ENCODE data around the gene DNAH10.
A peak's percentile ranks its signal among the peaks of the same experiment; 100 is the strongest.
"Not testable (repeated sequence)": the region's sequence is repeated elsewhere in the genome, so short reads cannot be mapped to it uniquely, and the experiment has no call there.

DNAH10 gene

DNA sequence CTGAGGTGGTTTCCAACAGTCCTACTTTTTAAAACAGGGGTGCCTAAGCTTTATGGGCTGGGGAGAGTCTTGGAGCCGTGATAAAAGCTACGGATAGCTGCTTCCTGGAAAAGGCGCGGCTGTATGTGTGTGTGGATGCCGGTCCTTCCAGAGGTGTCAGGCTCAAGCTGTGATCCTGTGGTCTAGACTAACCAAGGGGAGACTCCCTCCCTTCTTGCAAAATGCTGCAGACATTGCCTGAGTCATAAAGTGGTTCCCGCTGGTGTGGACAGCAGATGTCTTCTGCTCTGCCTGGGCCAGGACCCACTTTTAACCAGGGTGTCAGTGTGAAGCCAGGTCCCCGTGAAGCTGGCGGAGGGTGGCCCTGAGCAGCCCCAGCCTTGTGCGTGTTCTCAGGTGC is 172.7 kb downstream of the DNAH10 start:
- no peak for DNase-seq (ENCODE audit: low read depth)

DNA sequence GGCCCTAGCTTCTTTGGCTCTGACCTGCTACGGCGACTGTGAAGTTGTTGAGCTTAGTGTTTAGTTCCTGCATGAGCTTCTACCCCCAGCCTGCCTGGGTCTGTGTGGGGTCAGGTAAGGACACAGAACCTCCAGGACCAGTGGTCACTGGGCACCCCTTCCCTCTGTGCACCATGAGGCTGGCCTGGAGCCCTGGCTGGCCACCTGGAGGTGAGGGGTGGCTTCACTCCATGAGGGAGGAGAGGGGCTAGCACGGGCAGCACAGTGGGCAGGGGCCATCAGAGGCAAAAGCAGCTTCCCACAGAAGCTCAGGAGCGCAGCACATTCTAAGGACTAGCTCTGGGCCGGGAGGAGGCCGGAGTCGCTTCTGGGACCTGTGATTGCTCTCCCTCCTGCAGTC is 173.9 kb downstream of the DNAH10 start:
- no peak for DNase-seq (ENCODE audit: low read depth)

DNA sequence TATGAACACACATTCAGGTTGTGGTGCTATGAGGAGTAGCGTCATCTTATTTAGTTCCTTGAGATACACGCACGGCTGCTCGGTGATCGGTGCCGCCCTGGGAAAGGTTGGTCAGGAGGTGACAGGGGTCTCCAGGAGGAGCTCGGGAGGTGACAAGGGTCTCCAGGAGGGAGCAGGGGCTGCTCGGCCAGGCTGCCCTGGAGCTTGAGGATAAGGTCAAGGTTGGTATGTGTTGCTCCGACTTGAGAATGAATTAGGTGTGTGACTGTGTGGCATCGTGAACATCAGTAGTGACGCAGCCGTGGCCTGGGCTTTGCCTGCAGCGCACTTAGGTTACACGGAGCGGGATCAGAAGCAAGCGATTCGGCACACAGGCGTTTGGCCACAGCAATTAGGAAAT is 174.4 kb downstream of the DNAH10 start:
- no peak for DNase-seq (ENCODE audit: low read depth)

DNA sequence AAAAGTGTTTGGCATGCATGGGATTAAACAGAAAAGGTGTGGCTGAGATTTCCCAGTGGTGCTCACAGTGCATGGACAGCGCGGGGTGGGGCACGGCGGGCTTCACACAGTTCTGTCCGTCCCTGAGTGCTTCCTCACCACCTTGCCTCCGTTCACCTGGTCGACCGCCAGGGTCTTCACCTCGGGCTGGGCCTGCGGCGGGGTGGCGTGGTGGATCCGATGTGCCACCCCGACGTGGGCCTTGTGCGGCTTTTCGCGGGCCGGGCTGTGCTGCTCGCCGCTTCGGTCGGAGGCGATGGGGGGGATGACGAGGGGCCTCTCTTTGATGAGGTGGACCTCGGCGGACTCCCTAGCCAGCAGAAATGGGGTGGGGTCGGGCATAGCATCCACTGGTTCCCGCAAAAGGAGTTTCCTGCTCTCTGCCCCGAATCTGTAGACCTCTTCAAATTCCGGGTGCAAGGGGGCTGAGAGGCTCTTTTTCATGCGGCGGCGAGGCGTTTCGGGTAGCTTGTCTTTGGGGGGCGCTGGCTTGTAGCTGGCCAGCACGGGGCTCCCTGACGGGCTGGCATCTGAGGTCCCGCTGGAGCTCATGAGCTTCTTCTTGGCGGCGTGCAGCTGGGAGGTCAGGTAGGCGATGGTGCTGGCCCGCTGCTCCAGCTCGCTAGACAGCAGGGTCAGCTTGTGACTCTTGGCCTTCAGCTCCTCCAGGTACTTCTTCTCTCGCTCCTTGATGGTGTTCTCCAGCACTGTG is 175.0 kb downstream of the DNAH10 start:
- DNase-seq (ENCODE audit: low read depth) = no peak

DNA sequence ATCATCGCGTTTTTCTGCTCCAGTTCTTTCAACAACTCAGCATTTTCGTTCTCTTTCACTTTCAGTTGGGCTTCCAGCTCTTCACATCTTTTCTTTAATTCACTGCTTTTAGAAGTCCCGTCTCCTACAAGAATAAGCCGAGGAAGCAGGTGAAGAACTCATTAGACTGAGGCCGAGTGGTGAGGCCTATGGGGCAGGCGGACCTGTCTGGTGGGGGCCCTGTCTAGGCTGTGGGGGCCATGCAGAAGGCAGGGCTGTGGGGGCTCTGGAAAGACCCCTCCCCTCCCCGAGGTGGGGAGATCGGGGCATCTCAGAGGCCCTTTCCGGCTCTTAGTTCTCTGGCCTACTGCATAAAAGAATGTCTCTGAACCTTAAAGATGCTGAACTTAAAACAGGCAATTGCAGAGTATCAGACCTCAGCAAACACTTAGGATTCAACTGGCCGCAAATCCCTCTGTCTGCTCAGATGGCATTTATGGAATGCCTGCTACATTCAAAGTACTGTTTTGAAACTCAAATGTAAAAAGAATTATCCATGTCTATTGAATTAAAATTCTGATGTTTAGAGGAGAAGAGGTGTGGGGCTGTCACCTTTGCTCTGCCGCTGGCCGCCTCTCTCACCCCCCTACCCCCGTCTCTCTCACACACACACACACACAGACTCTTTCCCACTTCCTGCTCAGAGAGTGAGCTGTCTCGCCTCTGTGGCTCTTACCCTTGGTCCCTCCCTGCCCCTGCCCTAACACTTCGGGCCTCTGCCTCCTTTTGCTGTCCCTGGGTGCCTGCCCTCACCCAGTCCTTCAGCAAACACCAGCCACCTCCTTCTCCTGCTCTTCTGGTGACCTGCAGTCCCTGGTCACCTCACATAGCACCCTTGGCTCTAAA is 175.8 kb downstream of the DNAH10 start:
- DNase-seq (ENCODE audit: low read depth) = no peak

DNA sequence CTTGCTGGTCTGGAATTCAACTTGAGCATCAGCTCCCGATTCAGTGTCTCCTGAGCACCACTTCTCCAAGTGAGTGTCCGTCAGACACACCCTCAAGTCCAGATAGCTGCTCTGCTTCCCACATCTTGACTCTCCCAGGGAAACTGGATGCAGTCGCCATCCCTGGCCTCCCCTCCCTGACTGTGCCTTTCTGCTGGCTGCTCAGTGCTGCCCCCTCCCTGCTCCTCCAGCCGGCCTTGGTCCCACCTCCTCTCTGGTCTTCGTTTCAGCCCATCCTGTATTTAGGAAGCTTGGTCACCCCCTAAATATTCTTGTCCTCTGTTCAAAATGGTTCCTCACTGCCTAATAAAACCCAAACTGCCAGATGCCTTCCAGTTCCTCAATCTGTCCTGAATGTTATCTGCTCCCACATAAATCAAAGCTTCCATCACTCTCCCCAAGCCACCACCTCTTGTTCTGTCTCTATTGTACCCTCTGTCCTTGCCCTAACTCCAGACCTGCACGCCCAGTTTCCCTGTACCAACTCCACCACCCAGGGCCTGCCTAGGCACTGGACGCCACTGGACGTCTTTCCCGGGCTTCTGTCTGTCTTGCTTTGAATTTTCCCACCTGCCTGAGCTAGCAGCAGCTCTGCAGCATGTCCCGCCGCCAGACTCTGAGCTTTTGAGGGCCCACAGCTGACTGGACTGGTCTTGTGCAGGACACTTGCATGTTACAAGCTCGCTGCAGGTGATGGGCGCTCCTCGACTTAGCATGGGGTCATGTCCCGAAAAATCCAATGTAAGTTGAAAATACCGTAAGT is 176.8 kb downstream of the DNAH10 start:
- DNase-seq (ENCODE audit: low read depth) = no peak

DNA sequence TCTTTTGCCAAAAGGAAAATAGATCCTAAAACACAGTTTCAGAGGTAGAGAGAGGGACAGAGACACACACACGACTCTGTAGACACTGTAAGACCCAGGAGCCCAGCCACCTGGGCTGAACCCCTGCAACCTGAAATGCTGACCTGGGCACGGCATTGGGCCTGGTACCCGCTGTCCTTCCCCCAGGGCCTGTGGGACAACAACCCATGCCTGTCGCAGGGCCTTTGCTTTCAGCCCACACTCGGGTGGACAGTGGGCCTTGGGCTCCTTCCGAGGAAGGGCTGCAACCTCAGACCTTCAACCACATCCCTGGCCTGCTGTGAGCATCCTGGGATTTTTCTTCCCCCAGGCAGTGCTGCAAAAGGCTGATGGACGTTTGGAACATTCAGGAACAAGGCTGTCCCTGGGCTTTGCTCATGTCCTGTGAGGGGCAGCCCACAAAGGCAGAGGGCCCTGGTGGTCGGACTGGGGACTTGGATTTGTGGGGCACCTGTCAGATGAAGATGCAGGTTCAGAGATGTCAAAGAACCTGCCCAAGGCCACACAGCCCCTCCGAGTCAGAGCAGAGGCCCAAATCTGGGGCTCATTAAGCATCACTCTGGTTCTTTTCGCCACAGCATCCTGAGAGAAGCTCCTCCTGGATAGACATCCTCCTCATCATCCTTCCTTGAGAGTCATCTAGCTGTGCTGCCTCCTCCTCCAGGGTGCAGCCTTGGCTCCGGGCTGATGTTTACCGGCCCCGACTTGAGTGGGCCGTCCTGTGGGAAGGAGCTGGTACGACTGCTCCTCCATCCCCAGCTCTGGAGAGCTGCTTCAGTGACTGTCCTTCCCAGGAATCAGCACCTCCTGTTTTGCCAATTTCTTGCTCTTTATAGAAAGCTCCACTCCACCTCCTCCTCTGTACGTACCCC is 177.9 kb downstream of the DNAH10 start:
- DNase-seq (ENCODE audit: low read depth) = no peak

DNA sequence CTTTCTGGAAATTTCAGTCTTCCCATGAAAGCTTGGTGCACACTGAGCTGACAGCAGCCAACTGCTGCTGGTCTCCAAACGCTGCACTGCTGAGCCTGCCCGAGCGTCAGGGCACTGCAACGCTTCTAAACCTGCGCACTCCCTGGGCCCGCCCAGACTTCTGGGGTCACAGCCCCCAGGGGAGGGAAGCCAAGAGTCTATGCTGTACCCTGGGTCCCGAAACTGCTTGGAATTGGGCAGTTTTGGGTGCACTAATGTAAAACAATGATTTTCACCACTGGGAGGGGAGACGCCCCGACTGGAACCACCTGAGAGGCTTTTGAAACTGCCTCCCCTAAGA is 178.5 kb downstream of the DNAH10 start:
- DNase-seq (ENCODE audit: low read depth) = no peak

DNA sequence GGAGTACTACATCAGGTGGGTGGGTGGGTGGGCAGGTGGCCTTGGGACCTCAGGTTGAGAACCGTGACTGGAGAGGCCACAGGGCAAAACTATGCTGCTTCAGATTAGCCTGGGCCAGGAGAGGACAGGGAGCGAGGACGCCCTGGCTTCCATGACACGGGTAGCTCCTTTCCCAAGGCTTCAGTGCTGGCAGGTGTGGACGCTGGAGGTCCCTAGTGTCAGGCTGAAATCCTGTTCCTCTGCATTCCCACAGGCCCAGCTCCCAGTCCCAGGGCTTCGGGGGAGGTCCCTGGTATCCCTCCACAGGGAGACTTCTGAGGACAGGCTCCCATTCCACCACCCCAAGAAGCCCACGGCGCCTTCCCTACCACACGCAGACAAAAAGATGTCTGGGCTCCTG is 178.9 kb downstream of the DNAH10 start:
- no peak for DNase-seq (ENCODE audit: low read depth)

DNA sequence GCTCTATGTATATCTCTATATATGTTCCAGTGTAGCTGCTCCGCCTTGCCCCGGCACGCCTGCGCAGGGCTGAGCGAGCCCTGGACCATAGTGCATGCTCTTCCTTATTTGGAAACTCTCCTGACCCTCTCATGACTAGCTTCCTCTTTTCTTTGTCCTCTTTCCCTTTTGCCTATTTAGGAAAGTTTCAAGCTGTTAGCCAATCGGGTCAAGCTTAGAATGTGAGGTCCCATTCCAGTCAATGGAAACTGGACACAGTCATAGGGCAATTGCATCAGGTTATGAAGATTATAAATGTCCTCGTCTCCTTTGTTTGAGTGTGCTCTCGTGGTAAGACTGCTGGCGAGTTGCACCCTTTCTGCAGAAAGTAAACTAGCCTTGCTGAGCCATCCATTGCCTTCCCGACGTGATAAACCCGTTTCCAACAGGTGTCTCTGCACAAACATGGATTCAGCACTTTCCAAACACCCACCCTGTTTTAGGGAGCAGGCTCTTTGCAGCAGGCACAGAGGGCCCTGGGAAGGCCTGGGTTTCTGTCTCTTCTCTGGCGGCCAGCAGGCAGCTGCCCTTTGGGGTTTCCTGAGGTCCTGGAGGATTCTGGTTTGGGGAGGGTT is 179.6 kb downstream of the DNAH10 start:
- no peak for DNase-seq (ENCODE audit: low read depth)

DNA sequence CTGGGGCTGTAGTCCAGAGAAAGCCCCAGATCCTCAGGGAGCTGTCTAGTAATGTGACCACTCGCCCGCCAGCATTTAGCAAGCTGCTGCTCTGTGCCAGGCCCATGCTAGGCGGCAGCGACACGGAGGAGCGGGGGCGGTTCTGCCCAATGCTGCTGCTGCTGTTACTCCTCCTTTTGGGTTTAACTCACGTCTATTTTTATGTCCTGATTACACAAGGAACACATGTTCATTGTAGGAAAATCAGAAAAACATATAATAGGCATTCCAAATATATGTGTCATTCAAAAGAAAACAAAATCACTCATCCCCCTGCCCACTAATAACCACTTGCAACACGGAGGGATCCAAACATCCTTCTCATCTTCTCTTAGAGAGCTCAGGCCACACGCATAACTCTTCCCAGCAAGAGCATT is 180.1 kb downstream of the DNAH10 start:
- DNase-seq (ENCODE audit: low read depth) = peak; percentile 76

DNA sequence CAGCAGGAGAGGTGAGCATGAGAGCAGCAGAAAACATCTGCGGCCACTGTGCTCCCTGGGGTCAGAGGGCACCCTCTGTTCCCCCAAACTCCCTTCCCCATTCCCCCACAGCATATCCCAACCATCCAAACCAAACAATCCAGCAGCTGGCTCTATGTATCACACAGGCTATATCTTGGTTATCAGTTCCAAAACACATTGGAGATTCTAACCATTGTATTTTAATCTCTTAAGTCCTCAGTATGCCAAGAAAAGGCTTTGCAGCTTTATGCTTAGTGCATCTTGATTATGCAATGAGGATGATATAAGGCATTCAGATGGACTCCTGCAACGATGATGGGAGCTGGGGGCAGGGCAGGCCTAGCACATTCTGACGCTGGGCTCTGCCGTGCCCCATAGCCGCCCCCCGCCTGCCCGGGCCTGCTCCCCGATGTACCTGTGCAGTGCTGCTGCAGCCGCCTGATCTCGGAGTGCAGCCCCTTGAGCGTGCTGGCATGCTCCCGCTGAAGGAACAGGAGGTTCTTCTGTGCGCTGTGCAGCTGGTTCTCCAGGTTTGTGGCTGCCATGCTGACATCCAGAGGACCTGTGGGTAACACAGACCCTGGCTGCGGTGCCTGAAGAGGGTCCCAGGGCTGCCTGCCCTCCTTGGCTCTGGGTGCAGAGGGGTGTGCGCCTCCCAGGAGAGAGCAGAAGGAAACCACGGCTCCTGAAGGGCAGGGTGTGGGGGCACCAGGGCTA is 181.0 kb downstream of the DNAH10 start:
- DNase-seq (ENCODE audit: low read depth) = no peak

DNA sequence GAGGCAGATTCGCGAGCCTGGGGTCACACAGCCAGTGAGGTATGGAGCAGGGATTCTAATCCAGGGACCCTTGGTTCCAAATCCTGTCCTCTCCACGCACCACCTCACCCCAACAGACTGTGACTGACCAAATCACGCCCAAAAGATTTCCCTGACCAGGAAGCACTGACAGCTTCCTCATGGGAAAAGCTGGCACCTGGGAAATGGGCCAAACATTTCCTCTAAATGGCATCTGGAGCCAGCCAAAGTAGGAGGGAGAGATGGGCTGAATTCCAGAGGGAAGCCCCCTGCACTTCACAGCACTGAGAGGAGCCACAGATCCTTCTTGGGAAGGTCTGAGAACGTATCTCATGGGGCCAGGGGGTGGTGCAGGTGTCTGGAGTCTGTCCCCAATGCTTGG is 181.7 kb downstream of the DNAH10 start:
- no peak for DNase-seq (ENCODE audit: low read depth)

DNA sequence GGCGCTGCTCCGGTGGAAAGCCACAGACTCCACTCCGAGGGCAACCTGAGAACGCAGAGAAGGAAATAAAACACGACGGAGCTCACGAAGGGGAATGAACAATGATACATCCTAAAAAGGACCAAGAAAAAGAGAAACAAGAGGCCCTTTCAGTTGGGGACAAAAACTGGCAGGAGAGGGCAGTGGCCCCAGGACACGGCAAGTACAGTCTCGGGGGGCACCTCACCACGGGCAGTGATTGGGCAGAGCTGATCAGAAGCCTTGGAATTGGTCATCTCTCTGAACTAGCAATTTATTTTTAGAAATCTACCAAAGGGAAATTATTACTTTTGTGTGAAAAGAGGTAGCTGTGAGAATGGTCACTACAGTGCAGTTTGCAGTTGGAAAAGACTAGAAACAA is 182.6 kb downstream of the DNAH10 start:
- no peak for DNase-seq (ENCODE audit: low read depth)

DNA sequence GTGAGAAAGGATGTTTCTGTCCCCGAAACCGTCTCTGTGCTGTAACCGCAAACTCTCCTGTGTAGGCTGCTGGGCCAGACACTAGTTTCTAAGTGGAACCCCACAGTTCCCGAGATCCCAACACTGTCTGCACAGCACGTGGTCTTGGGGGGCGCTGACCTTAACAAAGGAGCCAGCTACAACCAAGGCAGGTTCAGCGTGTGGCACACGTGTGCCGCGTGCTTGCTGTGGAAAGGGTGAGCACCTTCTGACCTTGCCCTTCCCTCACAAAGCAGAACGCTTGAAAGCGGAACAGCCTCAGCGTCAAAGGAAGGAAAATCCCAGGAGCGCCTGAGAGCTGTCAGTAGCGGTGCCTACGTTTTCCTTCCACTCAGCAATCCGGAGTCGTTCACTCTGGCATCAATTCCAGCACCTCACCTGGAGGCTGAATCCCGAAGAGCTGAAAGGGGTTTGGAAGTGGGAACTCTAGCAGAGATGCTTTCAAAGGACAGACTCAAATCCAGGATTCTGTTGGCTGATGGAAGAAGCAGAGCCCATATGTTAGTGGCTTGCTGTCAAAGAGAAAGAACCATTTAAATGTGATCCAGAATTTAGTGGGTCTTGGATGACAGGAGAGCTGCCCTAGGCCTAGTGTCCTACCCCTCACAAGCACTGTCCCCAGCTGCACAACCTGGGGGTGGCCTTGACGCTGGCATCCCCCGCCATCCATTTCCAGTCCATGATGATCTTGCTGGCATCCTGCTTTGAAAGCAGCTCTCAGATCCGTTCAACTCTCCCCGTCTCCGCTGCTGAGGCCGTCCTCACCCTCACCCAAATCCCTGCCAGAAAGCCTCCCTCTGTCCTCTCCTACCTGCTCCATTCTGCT is 183.4 kb downstream of the DNAH10 start:
- DNase-seq (ENCODE audit: low read depth) = no peak

DNA sequence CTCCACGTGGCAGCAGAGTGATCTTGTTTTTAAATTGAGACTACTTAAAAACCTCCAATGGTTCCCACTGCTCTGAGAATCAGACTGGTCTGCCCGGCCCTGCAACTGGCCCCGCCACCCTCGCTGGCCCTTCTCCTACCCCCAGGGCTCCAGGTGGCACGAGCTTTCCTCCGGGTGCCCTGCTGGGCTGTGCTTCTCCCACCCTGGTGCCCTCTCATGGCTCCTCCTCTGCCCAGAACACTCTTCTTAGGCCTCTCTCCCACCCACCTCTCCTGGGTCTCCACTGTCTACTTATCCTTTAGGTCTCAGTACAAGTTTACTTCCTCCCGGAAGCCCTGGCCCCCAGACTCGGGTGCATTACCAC is 184.0 kb downstream of the DNAH10 start:
- no peak for DNase-seq (ENCODE audit: low read depth)

DNA sequence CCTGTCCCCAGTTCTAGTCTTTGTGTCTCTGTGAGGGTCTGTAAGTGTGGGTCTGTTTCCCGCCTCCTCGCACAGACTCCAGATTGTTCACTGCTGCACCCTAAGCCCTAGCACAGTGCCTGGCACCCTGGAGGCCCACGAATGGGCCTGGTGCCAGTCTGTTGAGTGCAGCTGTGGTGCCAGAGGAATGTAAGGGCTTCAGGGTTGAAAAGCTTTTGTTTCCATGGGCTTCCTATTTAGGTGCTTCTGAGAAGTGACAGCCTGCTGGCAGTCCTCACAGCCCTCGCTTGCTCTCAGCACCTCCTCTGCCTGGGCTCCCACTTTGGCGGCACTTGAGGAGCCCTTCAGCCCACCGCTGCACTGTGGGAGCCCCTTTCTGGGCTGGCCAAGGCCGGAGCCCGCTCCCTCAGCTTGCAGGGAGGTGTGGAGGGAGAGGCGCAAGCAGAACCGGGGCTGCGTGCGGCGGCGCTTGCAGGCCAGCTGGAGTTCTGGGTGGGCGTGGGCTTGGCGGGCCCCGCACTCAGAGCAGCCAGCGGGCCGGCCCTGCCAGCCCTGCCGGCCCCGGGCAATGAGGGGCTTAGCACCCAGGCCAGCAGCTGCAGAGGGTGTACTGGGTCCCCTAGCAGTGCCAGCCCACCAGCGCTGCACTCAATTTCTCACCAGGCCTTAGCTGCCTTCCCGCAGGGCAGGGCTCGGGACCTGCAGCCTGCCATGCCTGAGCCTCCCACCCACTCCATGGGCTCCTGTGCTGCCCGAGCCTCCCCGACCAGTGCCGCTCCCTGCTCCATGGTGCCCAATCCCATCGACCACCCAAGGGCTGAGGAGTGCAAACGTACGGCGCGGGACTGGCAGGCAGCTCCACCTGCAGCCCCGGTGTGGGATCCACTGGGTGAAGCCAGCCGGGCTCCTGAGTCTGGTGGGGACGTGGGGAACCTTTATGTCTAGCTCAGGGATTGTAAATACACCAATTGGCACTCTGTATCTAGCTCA is 184.7 kb downstream of the DNAH10 start:
- not testable (repeated sequence) for DNase-seq (ENCODE audit: low read depth)

DNA sequence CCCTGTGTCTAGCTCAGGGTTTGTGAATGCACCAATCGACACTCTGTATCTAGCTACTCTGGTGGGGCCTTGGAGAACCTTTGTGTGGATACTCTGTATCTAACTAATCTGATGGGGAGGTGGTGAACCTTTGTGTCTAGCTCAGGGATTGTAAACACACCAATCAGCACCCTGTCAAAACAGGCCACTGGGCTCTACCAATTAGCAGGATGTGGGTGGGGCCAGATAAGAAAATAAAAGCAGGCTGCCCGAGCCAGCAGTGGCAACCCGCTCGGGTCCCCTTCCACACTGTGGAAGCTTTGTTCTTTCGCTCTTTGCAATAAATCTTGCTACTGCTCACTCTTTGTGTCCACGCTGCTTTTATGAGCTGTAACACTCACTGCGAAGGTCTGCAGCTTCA is 185.4 kb downstream of the DNAH10 start:
- DNase-seq (ENCODE audit: low read depth) = not testable (repeated sequence)
